DMS114 treated with DMSO at 0.1 percent for 48 hours (cell line): ENCODE data around the gene KDM8.

Source experiments
- DNase-seq: peaks from one replicate; lab custom pipeline; 2025; ENCODE audit not compliant: unreplicated experiment; lab: John Stamatoyannopoulos, UW

Gene KDM8

GRCh38 chr16:27267037-27267677, 63.8 kb downstream of the KDM8 start:
- no peak for DNase-seq

- DNase-seq = peak; percentile 85
Measured at GRCh38 chr16:27268376-27269299, 65.3 kb downstream of the KDM8 start, which contains the start of gene NSMCE1. Gene NSMCE1, minus strand, starts transcription at chr16:27268772. Its CDS starts 11,202 bp downstream, at chr16:27257570.

GRCh38 chr16:27269300-27270150, 66.2 kb downstream of the KDM8 start:
- DNase-seq = no peak

- DNase-seq = no peak
Measured at GRCh38 chr16:27270349-27270748, 67.0 kb downstream of the KDM8 start.
